HepG2 (cell line): Measurements from ENCODE around the gene PPP2R5C. TPM values are rescaled to one million over a fixed set of nuclear protein-coding genes. Genes with fewer than 3 reads are reported as not detected.

ENCODE experiments used
- HNF1B ChIP-seq: sonication (generic); formaldehyde crosslinking; IDR thresholded peaks from 2 replicates; pipeline ENCODE4 v1.5.1; 2020; ENCODE audit warnings: mild to moderate bottlenecking, moderate library complexity, missing genetic modification reagents
- JUND ChIP-seq: sonication (generic); formaldehyde crosslinking; IDR thresholded peaks from 2 replicates; pipeline ENCODE4 v1.8.0; 2022; ENCODE audit warnings: mild to moderate bottlenecking, missing genetic modification reagents
- RBFOX2 ChIP-seq: fragments of 200-400 bp; formaldehyde crosslinking; IDR thresholded peaks from 2 replicates; pipeline ENCODE4 v1.6.1; 2017; ENCODE audit warnings: low read depth, mild to moderate bottlenecking, low read length
- ZFX ChIP-seq: sonication (generic); formaldehyde crosslinking; IDR thresholded peaks from 2 replicates; pipeline ENCODE4 v1.4.0; 2020; ENCODE audit warnings: mild to moderate bottlenecking, low read depth, missing genetic modification reagents, moderate library complexity
- ZFY ChIP-seq: sonication (generic); formaldehyde crosslinking; IDR thresholded peaks from 2 replicates; pipeline ENCODE4 v1.4.0; 2020; ENCODE audit warnings: missing genetic modification reagents
- ZNF225 ChIP-seq: sonication (generic); formaldehyde crosslinking; IDR thresholded peaks from 2 replicates; pipeline ENCODE4 v1.4.0; 2020; ENCODE audit warnings: mild to moderate bottlenecking, missing genetic modification reagents
- polyA plus RNA-seq, 8 experiments: library from polyadenylated mRNA; depleted of rRNA in 3 of 8; stranded (reverse) in 7 of 8; unstranded in 1 of 8; fragments of >200 nt; fragmentation: Illumina TruSeq in 4 of 8; extraction: Trizol in 4 of 8; gene quantifications; 2 replicates each; pipeline versions ENCODE4 v1.2.1 to v1.2.3, GENCODE V29; 2011 to 2016; ENCODE audit warnings: low read depth in 4 of 8, missing spikeins in 1 of 8, mixed read lengths in 1 of 8; ENCODE audit not compliant: insufficient read depth in 1 of 8
- total RNA-seq, 5 experiments: library from RNA; depleted of rRNA; stranded (reverse); fragments of >200 nt; fragmentation: Illumina TruSeq; extraction: Trizol; gene quantifications; 2 replicates each; pipeline ENCODE4 v1.2.3, GENCODE V29; 2016; ENCODE audit warnings: low read depth in 1 of 5
- TF ChIP-seq, protein P1 (sequence below), 2 experiments: sonication (generic) in 1 of 2; formaldehyde crosslinking in 1 of 2; IDR thresholded peaks; 2 replicates each; pipeline versions ENCODE4 v1.4.0 to v1.6.1; 2018 to 2020; ENCODE audit warnings: missing genetic modification reagents in 2 of 2, borderline replicate concordance in 1 of 2, low read depth in 1 of 2, mild to moderate bottlenecking in 1 of 2, missing biosample characterization in 1 of 2
- TF ChIP-seq, protein P2 (sequence below): sonication (generic); formaldehyde crosslinking; IDR thresholded peaks from 2 replicates; pipeline ENCODE4 v1.9.0; 2021; ENCODE audit warnings: missing genetic modification reagents, borderline replicate concordance
- TF ChIP-seq, protein P3 (sequence below): sonication (generic); formaldehyde crosslinking; IDR thresholded peaks from 2 replicates; pipeline ENCODE4 v1.4.0; 2020; ENCODE audit warnings: missing genetic modification reagents
- TF ChIP-seq, protein P4 (sequence below): sonication (generic); formaldehyde crosslinking; IDR thresholded peaks from 2 replicates; pipeline ENCODE4 v1.4.0; 2020; ENCODE audit warnings: missing genetic modification reagents, borderline replicate concordance
- TF ChIP-seq, protein P5 (sequence below): sonication (generic); formaldehyde crosslinking; IDR thresholded peaks from 2 replicates; pipeline ENCODE4 v1.4.0; 2020; ENCODE audit warnings: mild to moderate bottlenecking, missing genetic modification reagents

The PPP2R5C gene
- total and polyA plus RNA-seq, 2 of the 13 experiments (the other 11 are each of a cell fraction or from before 2014, with no cell fraction given): 74.3 to 78.5 TPM

DNA sequence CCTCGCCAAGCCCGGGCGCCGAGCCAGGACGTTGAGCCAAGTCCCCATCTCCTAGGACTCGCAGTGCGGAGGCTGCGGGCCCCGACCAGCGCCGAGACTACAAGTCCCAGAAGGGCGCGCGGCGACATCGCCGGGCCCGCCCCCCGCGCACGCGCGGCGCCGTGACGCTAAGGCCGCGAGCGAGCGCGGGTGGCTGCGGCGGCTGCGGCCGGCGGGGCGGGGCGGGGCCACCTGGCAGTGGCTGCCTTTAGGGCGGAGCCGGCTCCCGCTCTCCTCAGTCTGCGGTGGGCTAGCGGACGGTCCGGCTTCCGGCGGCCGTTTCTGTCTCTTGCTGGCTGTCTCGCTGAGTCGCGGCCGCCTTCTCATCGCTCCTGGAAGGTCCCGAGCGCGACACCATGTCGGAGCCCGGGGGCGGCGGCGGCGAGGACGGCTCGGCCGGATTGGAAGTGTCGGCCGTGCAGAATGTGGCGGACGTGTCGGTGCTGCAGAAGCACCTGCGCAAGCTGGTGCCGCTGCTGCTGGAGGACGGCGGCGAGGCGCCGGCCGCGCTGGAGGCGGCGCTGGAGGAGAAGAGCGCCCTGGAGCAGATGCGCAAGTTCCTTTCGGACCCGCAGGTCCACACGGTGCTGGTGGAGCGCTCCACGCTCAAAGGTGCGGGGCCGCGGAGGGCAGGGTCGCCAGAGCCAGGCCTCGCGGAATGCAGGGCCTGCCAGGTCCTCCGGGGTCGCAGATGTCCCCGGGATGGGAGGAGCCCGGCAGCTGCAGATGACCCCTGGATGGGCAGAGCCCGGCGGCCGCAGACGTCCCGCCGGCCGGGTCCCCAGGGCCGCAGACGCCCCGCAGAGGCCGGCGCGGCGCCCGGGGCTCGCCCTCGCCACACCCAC is 203.0 kb downstream of the PPP2R5C start, which contains the start of gene DYNC1H1 (continued):
- TF ChIP-seq, protein P1, sequence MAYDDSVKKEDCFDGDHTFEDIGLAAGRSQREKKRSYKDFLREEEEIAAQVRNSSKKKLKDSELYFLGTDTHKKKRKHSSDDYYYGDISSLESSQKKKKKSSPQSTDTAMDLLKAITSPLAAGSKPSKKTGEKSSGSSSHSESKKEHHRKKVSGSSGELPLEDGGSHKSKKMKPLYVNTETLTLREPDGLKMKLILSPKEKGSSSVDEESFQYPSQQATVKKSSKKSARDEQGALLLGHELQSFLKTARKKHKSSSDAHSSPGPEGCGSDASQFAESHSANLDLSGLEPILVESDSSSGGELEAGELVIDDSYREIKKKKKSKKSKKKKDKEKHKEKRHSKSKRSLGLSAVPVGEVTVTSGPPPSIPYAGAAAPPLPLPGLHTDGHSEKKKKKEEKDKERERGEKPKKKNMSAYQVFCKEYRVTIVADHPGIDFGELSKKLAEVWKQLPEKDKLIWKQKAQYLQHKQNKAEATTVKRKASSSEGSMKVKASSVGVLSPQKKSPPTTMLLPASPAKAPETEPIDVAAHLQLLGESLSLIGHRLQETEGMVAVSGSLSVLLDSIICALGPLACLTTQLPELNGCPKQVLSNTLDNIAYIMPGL (CRISPR knock-in tag; IDR thresholded peaks at IDR 0.05; ENCODE audit: borderline replicate concordance in 1 of 2, low read depth in 1 of 2): peak in 1 of 2 experiments; percentile 74; a peak in 2 of 4 replicates
- TF ChIP-seq ZFY (CRISPR knock-in tag) (peak; percentile 87), RBFOX2 (peak; percentile 94), JUND (CRISPR knock-in tag) (peak; percentile 29; the same call in 1 of the 2 replicates), HNF1B (CRISPR knock-in tag) (0 out of 2 replicates have a peak, but pooled peaks have one; percentile 24), ZNF225 (peak; percentile 43; the same call in 1 of the 2 replicates), ZFX (CRISPR knock-in tag) (peak; percentile 67)
- TF ChIP-seq, protein P2, sequence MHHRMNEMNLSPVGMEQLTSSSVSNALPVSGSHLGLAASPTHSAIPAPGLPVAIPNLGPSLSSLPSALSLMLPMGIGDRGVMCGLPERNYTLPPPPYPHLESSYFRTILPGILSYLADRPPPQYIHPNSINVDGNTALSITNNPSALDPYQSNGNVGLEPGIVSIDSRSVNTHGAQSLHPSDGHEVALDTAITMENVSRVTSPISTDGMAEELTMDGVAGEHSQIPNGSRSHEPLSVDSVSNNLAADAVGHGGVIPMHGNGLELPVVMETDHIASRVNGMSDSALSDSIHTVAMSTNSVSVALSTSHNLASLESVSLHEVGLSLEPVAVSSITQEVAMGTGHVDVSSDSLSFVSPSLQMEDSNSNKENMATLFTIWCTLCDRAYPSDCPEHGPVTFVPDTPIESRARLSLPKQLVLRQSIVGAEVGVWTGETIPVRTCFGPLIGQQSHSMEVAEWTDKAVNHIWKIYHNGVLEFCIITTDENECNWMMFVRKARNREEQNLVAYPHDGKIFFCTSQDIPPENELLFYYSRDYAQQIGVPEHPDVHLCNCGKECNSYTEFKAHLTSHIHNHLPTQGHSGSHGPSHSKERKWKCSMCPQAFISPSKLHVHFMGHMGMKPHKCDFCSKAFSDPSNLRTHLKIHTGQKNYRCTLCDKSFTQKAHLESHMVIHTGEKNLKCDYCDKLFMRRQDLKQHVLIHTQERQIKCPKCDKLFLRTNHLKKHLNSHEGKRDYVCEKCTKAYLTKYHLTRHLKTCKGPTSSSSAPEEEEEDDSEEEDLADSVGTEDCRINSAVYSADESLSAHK (CRISPR knock-in tag): no peak
- TF ChIP-seq, protein P3, sequence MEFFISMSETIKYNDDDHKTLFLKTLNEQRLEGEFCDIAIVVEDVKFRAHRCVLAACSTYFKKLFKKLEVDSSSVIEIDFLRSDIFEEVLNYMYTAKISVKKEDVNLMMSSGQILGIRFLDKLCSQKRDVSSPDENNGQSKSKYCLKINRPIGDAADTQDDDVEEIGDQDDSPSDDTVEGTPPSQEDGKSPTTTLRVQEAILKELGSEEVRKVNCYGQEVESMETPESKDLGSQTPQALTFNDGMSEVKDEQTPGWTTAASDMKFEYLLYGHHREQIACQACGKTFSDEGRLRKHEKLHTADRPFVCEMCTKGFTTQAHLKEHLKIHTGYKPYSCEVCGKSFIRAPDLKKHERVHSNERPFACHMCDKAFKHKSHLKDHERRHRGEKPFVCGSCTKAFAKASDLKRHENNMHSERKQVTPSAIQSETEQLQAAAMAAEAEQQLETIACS: peak; percentile 43; the same call in 1 of the 2 replicates
- TF ChIP-seq, protein P4, sequence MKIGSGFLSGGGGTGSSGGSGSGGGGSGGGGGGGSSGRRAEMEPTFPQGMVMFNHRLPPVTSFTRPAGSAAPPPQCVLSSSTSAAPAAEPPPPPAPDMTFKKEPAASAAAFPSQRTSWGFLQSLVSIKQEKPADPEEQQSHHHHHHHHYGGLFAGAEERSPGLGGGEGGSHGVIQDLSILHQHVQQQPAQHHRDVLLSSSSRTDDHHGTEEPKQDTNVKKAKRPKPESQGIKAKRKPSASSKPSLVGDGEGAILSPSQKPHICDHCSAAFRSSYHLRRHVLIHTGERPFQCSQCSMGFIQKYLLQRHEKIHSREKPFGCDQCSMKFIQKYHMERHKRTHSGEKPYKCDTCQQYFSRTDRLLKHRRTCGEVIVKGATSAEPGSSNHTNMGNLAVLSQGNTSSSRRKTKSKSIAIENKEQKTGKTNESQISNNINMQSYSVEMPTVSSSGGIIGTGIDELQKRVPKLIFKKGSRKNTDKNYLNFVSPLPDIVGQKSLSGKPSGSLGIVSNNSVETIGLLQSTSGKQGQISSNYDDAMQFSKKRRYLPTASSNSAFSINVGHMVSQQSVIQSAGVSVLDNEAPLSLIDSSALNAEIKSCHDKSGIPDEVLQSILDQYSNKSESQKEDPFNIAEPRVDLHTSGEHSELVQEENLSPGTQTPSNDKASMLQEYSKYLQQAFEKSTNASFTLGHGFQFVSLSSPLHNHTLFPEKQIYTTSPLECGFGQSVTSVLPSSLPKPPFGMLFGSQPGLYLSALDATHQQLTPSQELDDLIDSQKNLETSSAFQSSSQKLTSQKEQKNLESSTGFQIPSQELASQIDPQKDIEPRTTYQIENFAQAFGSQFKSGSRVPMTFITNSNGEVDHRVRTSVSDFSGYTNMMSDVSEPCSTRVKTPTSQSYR (CRISPR knock-in tag): no peak; the same call in 1 of the 2 replicates
- TF ChIP-seq, protein P5, sequence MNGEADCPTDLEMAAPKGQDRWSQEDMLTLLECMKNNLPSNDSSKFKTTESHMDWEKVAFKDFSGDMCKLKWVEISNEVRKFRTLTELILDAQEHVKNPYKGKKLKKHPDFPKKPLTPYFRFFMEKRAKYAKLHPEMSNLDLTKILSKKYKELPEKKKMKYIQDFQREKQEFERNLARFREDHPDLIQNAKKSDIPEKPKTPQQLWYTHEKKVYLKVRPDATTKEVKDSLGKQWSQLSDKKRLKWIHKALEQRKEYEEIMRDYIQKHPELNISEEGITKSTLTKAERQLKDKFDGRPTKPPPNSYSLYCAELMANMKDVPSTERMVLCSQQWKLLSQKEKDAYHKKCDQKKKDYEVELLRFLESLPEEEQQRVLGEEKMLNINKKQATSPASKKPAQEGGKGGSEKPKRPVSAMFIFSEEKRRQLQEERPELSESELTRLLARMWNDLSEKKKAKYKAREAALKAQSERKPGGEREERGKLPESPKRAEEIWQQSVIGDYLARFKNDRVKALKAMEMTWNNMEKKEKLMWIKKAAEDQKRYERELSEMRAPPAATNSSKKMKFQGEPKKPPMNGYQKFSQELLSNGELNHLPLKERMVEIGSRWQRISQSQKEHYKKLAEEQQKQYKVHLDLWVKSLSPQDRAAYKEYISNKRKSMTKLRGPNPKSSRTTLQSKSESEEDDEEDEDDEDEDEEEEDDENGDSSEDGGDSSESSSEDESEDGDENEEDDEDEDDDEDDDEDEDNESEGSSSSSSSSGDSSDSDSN: peak; percentile 84; the same call in 1 of the 2 replicates
